ENCODE measurements around the gene C1orf105. TPM values are rescaled to one million over a fixed set of nuclear protein-coding genes. Genes with fewer than 3 reads are reported as not detected.
"Not testable (repeated sequence)": the region's sequence is repeated elsewhere in the genome, so short reads cannot be mapped to it uniquely, and the experiment has no call there.

The C1orf105 gene
- total RNA-seq (2014; rRNA removed; shearing (Covaris generic)) (not detected in 2 replicates), polyA plus RNA-seq (2016; fragmentation: Nextera tagmentation; extraction: Ambion mirVana) (not detected in 2 replicates)
- long read RNA-seq: 0 reads

GRCh38 chr1:172420385-172420784, at the start of gene C1orf105:
Gene C1orf105 (plus strand): TSS chr1:172420685. CDS start chr1:172420886, 201 bp downstream.
- H3K4me1 Mint-ChIP-seq: peaks cover 36% of the 10 kb centered on the region
- H4K20me1 ChIP-seq (replicated peaks; ENCODE audit: insufficient read depth): no peaks in the 10 kb centered on the region
- no peak within 1 kb of the TSS for H3K4me3 ChIP-seq
- no peaks in the 10 kb centered on the region for H3K27me3 Mint-ChIP-seq (ENCODE audit: insufficient read depth, low read depth, poor library complexity)
- H3F3A ChIP-seq (replicated peaks; ENCODE audit: low read depth): no peaks in the 10 kb centered on the region
- H3K9me3 Mint-ChIP-seq: no peaks in the 10 kb centered on the region
- no peaks in the 10 kb centered on the region for H3K36me3 ChIP-seq (ENCODE audit: insufficient read depth)
- no peaks in the 10 kb centered on the region for H3K9me2 ChIP-seq (ENCODE audit: insufficient read depth)
- H2AFZ ChIP-seq: no peak within 1 kb of the TSS
- H3K36me3 Mint-ChIP-seq (ENCODE audit: low read depth): no peaks in the 10 kb centered on the region
- no peaks in the 10 kb centered on the region for H3K79me2 ChIP-seq (replicated peaks; ENCODE audit: insufficient read depth)
- H3K27ac ChIP-seq (ENCODE audit: low read depth): no peak within 1 kb of the TSS
- no peak within 1 kb of the TSS for H3K4me3 Mint-ChIP-seq
- no peak within 1 kb of the TSS for H3K4me2 ChIP-seq
- no peaks in the 10 kb centered on the region for H3K27me3 ChIP-seq (ENCODE audit: insufficient read depth)
- peak within 1 kb of the TSS; percentile 13; the same call in 1 of the 2 replicates for H3K27ac Mint-ChIP-seq
- ATAC-seq: no peak
- peaks cover 7% of the 10 kb centered on the region for H3K4me1 ChIP-seq (ENCODE audit: insufficient read depth)
- TF ChIP-seq EZH2phosphoT487 (IDR thresholded peaks at IDR 0.05; ENCODE audit: unreplicated experiment) (no peak), ZNF114 (CRISPR knock-in tag; IDR thresholded peaks at IDR 0.05) (no peak), STAT1 (IDR thresholded peaks at IDR 0.05; ENCODE audit: unreplicated experiment) (no peak), ZNF331 (CRISPR knock-in tag; IDR thresholded peaks at IDR 0.05; ENCODE audit: low read depth) (no peak), ETS1 (IDR thresholded peaks at IDR 0.05) (no peak), CREB1 (CRISPR knock-in tag; IDR thresholded peaks at IDR 0.05; ENCODE audit: low read depth) (no peak), REST (IDR thresholded peaks at IDR 0.05; ENCODE audit: unreplicated experiment) (no peak), JUNB (IDR thresholded peaks at IDR 0.05; ENCODE audit: unreplicated experiment) (no peak)
- no peak for DNase-seq (ENCODE audit: low spot score)

- not testable (repeated sequence) for ATAC-seq; H3K4me2 ChIP-seq; H3K4me1 Mint-ChIP-seq; H3K4me3 Mint-ChIP-seq; H3K9me2 ChIP-seq (ENCODE audit: insufficient read depth); H3K4me1 ChIP-seq (ENCODE audit: insufficient read depth); DNase-seq (ENCODE audit: low spot score); H3K27me3 ChIP-seq (ENCODE audit: insufficient read depth); H2AFZ ChIP-seq; H3K27ac ChIP-seq (ENCODE audit: low read depth); H3K9me3 Mint-ChIP-seq; H3K36me3 ChIP-seq (ENCODE audit: insufficient read depth); H3F3A ChIP-seq (replicated peaks; ENCODE audit: low read depth); H3K4me3 ChIP-seq; H3K27me3 Mint-ChIP-seq (ENCODE audit: insufficient read depth, low read depth, poor library complexity); H3K79me2 ChIP-seq (replicated peaks; ENCODE audit: insufficient read depth); H4K20me1 ChIP-seq (replicated peaks; ENCODE audit: insufficient read depth); H3K27ac Mint-ChIP-seq
- H3K36me3 Mint-ChIP-seq (ENCODE audit: low read depth): peaks cover 10% of the 10 kb centered on the region; the same call in 2 of the 3 replicates
These were observed 48.8 kb upstream of the C1orf105 start for GRCh38 chr1:172371646-172372045.
